OCI-LY3 (cell line): Measurements from ENCODE around the gene NSUN6.

ENCODE experiments used
- H2AFZ ChIP-seq: fragments of 200-600, 300-600 bp; shearing (Covaris generic); 2 replicates; pipeline ENCODE4 v1.6.0; 2014; ENCODE audit warnings: antibody characterized with exemption, low read depth, low read length
- H3K27ac ChIP-seq: fragments of 200-600, 300-600 bp; sonication (generic); 2 replicates; pipeline ENCODE4 v1.5.1; 2014; ENCODE audit warnings: mild to moderate bottlenecking, low read length, moderate library complexity, mixed read lengths
- H3K27me3 ChIP-seq: fragments of 200-600, 300-600 bp; sonication (generic); 2 replicates; pipeline ENCODE4 v1.6.1; 2014; ENCODE audit warnings: low read depth, low read length, mixed read lengths
- H3K36me3 ChIP-seq: fragments of 200-600, 300-600 bp; sonication (generic); replicated peaks from 2 replicates; pipeline ENCODE3; 2014; ENCODE audit warnings: low read depth, low read length, mixed read lengths
- H3K4me1 ChIP-seq: fragments of 300-600, 200-600 bp; sonication (generic); 2 replicates; pipeline ENCODE4 v1.6.1; 2014; ENCODE audit warnings: low read length, mixed read lengths
- H3K4me2 ChIP-seq: fragments of 200-600, 300-600 bp; sonication (generic); 2 replicates; pipeline ENCODE4 v1.6.1; 2014; ENCODE audit warnings: low read length, mixed read lengths
- H3K4me3 ChIP-seq: fragments of 300-600, 200-600 bp; sonication (generic); 2 replicates; pipeline ENCODE4 v1.5.1; 2014; ENCODE audit warnings: antibody characterized with exemption, mild to moderate bottlenecking, low read length, moderate library complexity
- H3K79me2 ChIP-seq: fragments of 300-600, 200-600 bp; shearing (Covaris generic); 2 replicates; pipeline ENCODE4 v1.6.1; 2014; ENCODE audit warnings: mild to moderate bottlenecking, low read length, mixed read lengths
- H3K9ac ChIP-seq: fragments of 300-600, 200-600 bp; shearing (Covaris generic); 2 replicates; pipeline ENCODE4 v1.6.0; 2014; ENCODE audit warnings: mild to moderate bottlenecking, low read length, moderate library complexity
- H3K9me3 ChIP-seq: fragments of 200-600, 300-600 bp; shearing (Covaris generic); 2 replicates; pipeline ENCODE4 v1.6.1; 2014; ENCODE audit warnings: low read length, mixed read lengths; ENCODE audit not compliant: insufficient read depth
- H4K20me1 ChIP-seq: fragments of 200-600, 300-600 bp; sonication (generic); 2 replicates; pipeline ENCODE4 v1.6.1; 2016; ENCODE audit warnings: low read length, mixed read lengths; ENCODE audit not compliant: insufficient read depth
- EZH2phosphoT487 ChIP-seq: fragments of 200-600 bp; shearing (Covaris generic); IDR thresholded peaks from 2 replicates; pipeline ENCODE4 v1.6.1; 2018; ENCODE audit warnings: antibody characterized with exemption, mixed run types, low read depth
- TF ChIP-seq, protein P1 (sequence below): fragments of 200-600, 300-600 bp; sonication (generic); IDR thresholded peaks from 2 replicates; pipeline ENCODE4 v1.5.1; 2014; ENCODE audit warnings: antibody characterized with exemption, low read length, low read depth

NSUN6 gene

DNA sequence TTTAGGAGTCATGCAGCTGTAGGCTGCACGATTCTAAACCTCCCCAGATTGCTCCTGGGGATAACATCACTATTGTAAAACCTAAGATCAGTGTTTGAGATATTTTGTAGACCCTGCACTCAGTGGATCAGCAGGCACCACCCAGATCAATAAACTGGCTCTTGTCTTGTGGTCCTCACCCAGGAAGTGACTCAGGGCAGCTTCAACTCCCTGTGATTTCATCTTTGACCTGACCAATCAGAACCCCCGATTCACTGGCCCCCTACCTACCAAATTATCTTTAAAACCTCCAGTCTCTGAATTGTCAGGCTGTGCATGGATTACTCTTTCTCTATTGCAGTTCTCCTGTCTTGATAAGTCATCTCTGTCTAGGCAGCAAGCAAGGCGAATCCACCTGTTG is 33.6 kb upstream of the NSUN6 start:
- H3K9ac ChIP-seq = no peak overlapping the region
- H3K27me3 ChIP-seq = no peaks in the 10 kb centered on the region
- peaks cover 3% of the 10 kb centered on the region for H3K36me3 ChIP-seq
- no peaks in the 10 kb centered on the region for H4K20me1 ChIP-seq
- TF ChIP-seq EZH2phosphoT487 = no peak
- TF ChIP-seq, protein P1, sequence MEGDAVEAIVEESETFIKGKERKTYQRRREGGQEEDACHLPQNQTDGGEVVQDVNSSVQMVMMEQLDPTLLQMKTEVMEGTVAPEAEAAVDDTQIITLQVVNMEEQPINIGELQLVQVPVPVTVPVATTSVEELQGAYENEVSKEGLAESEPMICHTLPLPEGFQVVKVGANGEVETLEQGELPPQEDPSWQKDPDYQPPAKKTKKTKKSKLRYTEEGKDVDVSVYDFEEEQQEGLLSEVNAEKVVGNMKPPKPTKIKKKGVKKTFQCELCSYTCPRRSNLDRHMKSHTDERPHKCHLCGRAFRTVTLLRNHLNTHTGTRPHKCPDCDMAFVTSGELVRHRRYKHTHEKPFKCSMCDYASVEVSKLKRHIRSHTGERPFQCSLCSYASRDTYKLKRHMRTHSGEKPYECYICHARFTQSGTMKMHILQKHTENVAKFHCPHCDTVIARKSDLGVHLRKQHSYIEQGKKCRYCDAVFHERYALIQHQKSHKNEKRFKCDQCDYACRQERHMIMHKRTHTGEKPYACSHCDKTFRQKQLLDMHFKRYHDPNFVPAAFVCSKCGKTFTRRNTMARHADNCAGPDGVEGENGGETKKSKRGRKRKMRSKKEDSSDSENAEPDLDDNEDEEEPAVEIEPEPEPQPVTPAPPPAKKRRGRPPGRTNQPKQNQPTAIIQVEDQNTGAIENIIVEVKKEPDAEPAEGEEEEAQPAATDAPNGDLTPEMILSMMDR = no peak
- H3K9me3 ChIP-seq = no peaks in the 10 kb centered on the region
- no peak overlapping the region for H3K27ac ChIP-seq
- H2AFZ ChIP-seq = no peak overlapping the region
- no peaks in the 10 kb centered on the region for H3K4me1 ChIP-seq
- no peak overlapping the region for H3K4me3 ChIP-seq
- no peak overlapping the region for H3K4me2 ChIP-seq
- no peaks in the 10 kb centered on the region for H3K79me2 ChIP-seq

DNA sequence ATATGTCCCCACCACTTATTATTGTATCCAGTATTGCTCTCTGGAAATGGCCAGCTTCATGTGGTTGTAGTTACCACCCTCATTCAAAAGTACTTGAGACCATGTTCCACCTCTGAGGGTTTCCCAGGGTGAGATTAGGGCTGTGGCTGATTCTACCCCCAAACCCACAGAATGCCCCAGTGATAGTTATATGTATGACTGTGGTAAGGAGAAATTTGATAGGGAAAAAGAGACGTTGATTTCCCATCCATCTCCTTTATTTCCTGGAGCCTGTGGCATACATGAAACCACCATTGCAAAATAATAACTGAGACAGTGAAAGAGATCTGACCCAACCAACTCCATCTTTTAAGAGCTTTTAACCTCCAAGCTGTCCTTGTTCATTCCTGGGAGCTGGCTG is 33.0 kb upstream of the NSUN6 start:
- Histone ChIP-seq H3K4me3 (no peak overlapping the region), H3K36me3 (peaks cover 3% of the 10 kb centered on the region), H3K4me2 (no peak overlapping the region), H4K20me1 (no peaks in the 10 kb centered on the region), H3K27ac (no peak overlapping the region), H3K9ac (no peak overlapping the region), H3K79me2 (no peaks in the 10 kb centered on the region), H2AFZ (no peak overlapping the region), H3K9me3 (no peaks in the 10 kb centered on the region), H3K27me3 (no peaks in the 10 kb centered on the region), H3K4me1 (no peaks in the 10 kb centered on the region)
- no peak for TF ChIP-seq EZH2phosphoT487
- TF ChIP-seq, protein P1 = no peak

DNA sequence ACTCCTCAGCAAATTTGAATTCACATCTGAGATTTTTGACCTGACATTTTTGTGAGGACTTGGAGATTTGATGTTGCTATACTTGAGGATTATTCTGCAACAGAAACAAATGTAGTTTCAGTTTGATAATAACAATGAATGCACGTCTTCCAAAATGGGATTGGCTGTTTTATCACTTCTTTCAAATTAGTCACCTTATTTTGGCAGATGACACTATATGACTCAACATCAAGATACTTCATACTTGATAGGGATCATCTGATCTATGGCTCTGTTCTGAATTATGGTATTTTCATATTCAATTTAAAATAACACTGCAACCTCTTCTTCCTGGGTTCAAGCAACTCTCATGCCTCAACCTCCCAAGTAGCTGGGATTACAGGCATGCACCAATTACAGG is 32.0 kb upstream of the NSUN6 start:
- H3K27ac ChIP-seq = no peak overlapping the region
- H3K4me1 ChIP-seq = no peaks in the 10 kb centered on the region
- TF ChIP-seq, protein P1 = no peak
- TF ChIP-seq EZH2phosphoT487 = no peak
- H3K27me3 ChIP-seq = no peaks in the 10 kb centered on the region
- no peak overlapping the region for H3K4me3 ChIP-seq
- no peaks in the 10 kb centered on the region for H4K20me1 ChIP-seq
- no peaks in the 10 kb centered on the region for H3K9me3 ChIP-seq
- H3K9ac ChIP-seq = no peak overlapping the region
- no peak overlapping the region for H2AFZ ChIP-seq
- no peaks in the 10 kb centered on the region for H3K79me2 ChIP-seq
- peaks cover 3% of the 10 kb centered on the region for H3K36me3 ChIP-seq
- no peak overlapping the region for H3K4me2 ChIP-seq

DNA sequence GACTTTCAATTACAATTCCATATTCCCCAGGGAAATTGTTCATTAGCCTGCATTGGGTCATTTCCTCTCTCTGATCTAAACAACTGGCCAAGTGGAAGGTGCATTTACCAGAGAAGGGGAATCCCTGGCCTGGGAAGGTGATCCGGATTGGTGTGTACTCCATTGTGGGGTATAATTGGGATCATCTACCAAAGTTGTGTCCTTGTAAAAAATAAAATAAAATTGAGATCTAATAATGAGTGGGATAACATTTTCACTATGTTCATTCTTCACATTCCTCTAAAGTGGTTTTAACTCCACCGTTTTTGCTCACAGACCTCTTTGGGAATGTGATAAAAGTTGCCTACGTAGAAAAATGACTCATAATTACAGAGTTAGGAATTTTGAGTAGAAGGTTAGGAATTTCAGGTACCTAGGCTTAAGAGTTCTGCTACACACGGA is 30.6 kb upstream of the NSUN6 start:
- Histone ChIP-seq H3K4me2 (no peak overlapping the region), H3K27me3 (no peaks in the 10 kb centered on the region), H3K27ac (no peak overlapping the region), H4K20me1 (no peaks in the 10 kb centered on the region), H3K4me3 (no peak overlapping the region), H3K36me3 (peaks cover 3% of the 10 kb centered on the region), H3K79me2 (no peaks in the 10 kb centered on the region), H3K9ac (no peak overlapping the region), H3K9me3 (no peaks in the 10 kb centered on the region), H3K4me1 (no peaks in the 10 kb centered on the region), H2AFZ (no peak overlapping the region)
- no peak for TF ChIP-seq EZH2phosphoT487
- TF ChIP-seq, protein P1 = no peak
